ENCODE results near the gene CHTF18.

The CHTF18 gene

GRCh38 chr16:779561-779960 is 8.9 kb upstream of the CHTF18 start:
- no peak for DNase-seq (ENCODE audit: extremely low read depth, low read depth)
- TF ChIP-seq CTCF (IDR thresholded peaks at IDR 0.05; ENCODE audit: low read depth, low read length): no peak

GRCh38 chr16:780296-780695 is 8.1 kb upstream of the CHTF18 start:
- DNase-seq (ENCODE audit: extremely low read depth, low read depth): no peak

GRCh38 chr16:781346-782010 is 6.9 kb upstream of the CHTF18 start:
- TF ChIP-seq CTCF (IDR thresholded peaks at IDR 0.05; ENCODE audit: low read depth, low read length): no peak
- DNase-seq (ENCODE audit: extremely low read depth, low read depth): no peak

More at GRCh38 chr16:780296-780695, 8.1 kb upstream of the CHTF18 start:
- TF ChIP-seq CTCF (IDR thresholded peaks at IDR 0.05; ENCODE audit: low read depth, low read length): no peak

- no peak for DNase-seq (ENCODE audit: extremely low read depth, low read depth)
- TF ChIP-seq CTCF (IDR thresholded peaks at IDR 0.05; ENCODE audit: low read depth, low read length): no peak
Observed at GRCh38 chr16:782258-782657, 6.2 kb upstream of the CHTF18 start.

GRCh38 chr16:782766-783403 is 5.5 kb upstream of the CHTF18 start:
- no peak for DNase-seq (ENCODE audit: extremely low read depth, low read depth)
- no peak for TF ChIP-seq CTCF (IDR thresholded peaks at IDR 0.05; ENCODE audit: low read depth, low read length)

- no peak for DNase-seq (ENCODE audit: extremely low read depth, low read depth)
- no peak for TF ChIP-seq CTCF (IDR thresholded peaks at IDR 0.05; ENCODE audit: low read depth, low read length)
Observed at GRCh38 chr16:783404-784161, 4.8 kb upstream of the CHTF18 start.

- no peak for DNase-seq (ENCODE audit: extremely low read depth, low read depth)
- no peak for TF ChIP-seq CTCF (IDR thresholded peaks at IDR 0.05; ENCODE audit: low read depth, low read length)
Observed at GRCh38 chr16:784431-784830, 4.0 kb upstream of the CHTF18 start.
